H1 (cell line): ENCODE measurements around the gene NFKBIE. TPM values are rescaled to one million over a fixed set of nuclear protein-coding genes. Genes with fewer than 3 reads are reported as not detected.

ENCODE experiments used
- CTCF ChIA-PET: fragments of 300-600 bp; sonication (Branson Sonifier 250); formaldehyde crosslinking; loops from one replicate; lab custom pipeline; 2021; ENCODE audit not compliant: partially characterized antibody; lab: Charles Lee
- POLR2A ChIA-PET: fragments of 300-600 bp; sonication (Branson Sonifier 250); formaldehyde crosslinking; loops from one replicate; lab custom pipeline; 2021; ENCODE audit warnings: inconsistent platforms; ENCODE audit not compliant: partially characterized antibody; lab: Charles Lee
- DNase-seq, 2 experiments: peaks; one replicate each; pipeline versions ENCODE4 v3.0.0 to v3.0.0-alpha.2; 2010 to 2022; ENCODE audit warnings: low spot score in 2 of 2, low read depth in 1 of 2, mixed read lengths in 1 of 2
- FAIRE-seq: peaks from 2 replicates; lab custom pipeline; 2011; peaks lifted over from hg19 to GRCh38; lab: Jason Lieb, UNC
- H2AFZ ChIP-seq: 2 replicates; pipeline ENCODE4 v1.8.1; 2012; ENCODE audit warnings: low read length, inconsistent platforms
- H2AK5ac ChIP-seq: 2 replicates; pipeline ENCODE4 v1.6.1; 2013; ENCODE audit warnings: low read depth, low read length
- H2BK120ac ChIP-seq: replicated peaks from 2 replicates; pipeline ENCODE3; 2013; ENCODE audit warnings: low read depth, low read length, inconsistent platforms
- H2BK12ac ChIP-seq: 2 replicates; pipeline ENCODE4 v1.6.1; 2013; ENCODE audit warnings: low read depth, low read length
- H2BK15ac ChIP-seq: 2 replicates; pipeline ENCODE4 v1.6.1; 2013; ENCODE audit warnings: low read length
- H2BK20ac ChIP-seq: 2 replicates; pipeline ENCODE4 v1.6.1; 2013; ENCODE audit warnings: low read length
- H2BK5ac ChIP-seq: 2 replicates; pipeline ENCODE4 v1.6.1; 2013; ENCODE audit warnings: low read depth, low read length
- H3K14ac ChIP-seq: 2 replicates; pipeline ENCODE4 v1.6.1; 2013; ENCODE audit warnings: inconsistent platforms; ENCODE audit not compliant: insufficient read length
- H3K18ac ChIP-seq: 2 replicates; pipeline ENCODE4 v1.6.1; 2013; ENCODE audit warnings: low read length; ENCODE audit errors: extremely low read depth
- H3K23ac ChIP-seq: 2 replicates; pipeline ENCODE4 v1.6.1; 2013; ENCODE audit warnings: inconsistent platforms; ENCODE audit not compliant: insufficient read length
- H3K23me2 ChIP-seq: 2 replicates; pipeline ENCODE4 v1.6.1; 2013; ENCODE audit warnings: low read depth, low read length
- H3K27ac ChIP-seq: 2 replicates; pipeline ENCODE4 v1.6.1; 2011; ENCODE audit warnings: low read depth, low read length, inconsistent platforms
- H3K27me3 ChIP-seq, 4 experiments: replicated peaks in 1 of 4; 1 replicate in 1 of 4; 2 replicates in 3 of 4; pipeline versions ENCODE4 v1.6.1 to v1.8.1; 2011 to 2013; ENCODE audit warnings: low read length in 3 of 4, mild to moderate bottlenecking in 3 of 4, inconsistent platforms in 2 of 4, mixed read lengths in 2 of 4, moderate library complexity in 1 of 4; ENCODE audit not compliant: control insufficient read depth in 3 of 4, insufficient read depth in 3 of 4; ENCODE audit errors: extremely low read depth in 1 of 4
- H3K36me3 ChIP-seq, 4 experiments: 2 replicates each; pipeline versions ENCODE4 v1.6.1 to v1.8.1; 2011 to 2013; ENCODE audit warnings: mild to moderate bottlenecking in 4 of 4, low read length in 3 of 4, moderate library complexity in 2 of 4, control low read depth in 1 of 4, inconsistent platforms in 1 of 4; ENCODE audit not compliant: insufficient read depth in 4 of 4, control insufficient read depth in 2 of 4
- H3K4ac ChIP-seq: replicated peaks from 2 replicates; pipeline ENCODE3; 2013; ENCODE audit warnings: low read length, low read depth, mixed read lengths, inconsistent platforms; ENCODE audit not compliant: insufficient read length
- H3K4me1 ChIP-seq, 4 experiments: replicated peaks in 1 of 4; 1 replicate in 1 of 4; 2 replicates in 3 of 4; pipeline versions ENCODE4 v1.6.1 to v1.8.1; 2011 to 2013; ENCODE audit warnings: low read length in 3 of 4, inconsistent platforms in 2 of 4, mixed read lengths in 1 of 4; ENCODE audit not compliant: insufficient read depth in 4 of 4, control insufficient read depth in 3 of 4
- H3K4me2 ChIP-seq, 2 experiments: 2 replicates each; pipeline versions ENCODE4 v1.6.1 to v1.8.1; 2011 to 2013; ENCODE audit warnings: low read depth in 2 of 2, low read length in 2 of 2, control low read depth in 1 of 2, inconsistent platforms in 1 of 2, mild to moderate bottlenecking in 1 of 2; ENCODE audit not compliant: insufficient read depth in 1 of 2
- H3K4me3 ChIP-seq, 4 experiments: fragments of 200-600, 300-600 bp in 1 of 4; sonication (generic), shearing (Covaris generic), sonication (Bioruptor Twin) in 1 of 4; 2 replicates each; pipeline versions ENCODE4 v1.5.1 to v1.8.1; 2011 to 2016; ENCODE audit warnings: low read length in 4 of 4, low read depth in 3 of 4, control low read depth in 2 of 4, inconsistent platforms in 2 of 4, mild to moderate bottlenecking in 2 of 4, mixed read lengths in 1 of 4, moderate library complexity in 1 of 4; ENCODE audit not compliant: insufficient read depth in 2 of 4; ENCODE audit errors: extremely low read depth in 1 of 4
- H3K56ac ChIP-seq: replicated peaks from 2 replicates; pipeline ENCODE3; 2013; ENCODE audit warnings: low read depth, mild to moderate bottlenecking, mixed read lengths, low read length, inconsistent platforms; ENCODE audit not compliant: insufficient read length
- H3K79me1 ChIP-seq: 2 replicates; pipeline ENCODE4 v1.6.1; 2013; ENCODE audit warnings: low read depth, low read length, control low read depth
- H3K79me2 ChIP-seq, 2 experiments: 2 replicates each; pipeline versions ENCODE4 v1.6.1 to v1.8.1; 2012 to 2013; ENCODE audit warnings: low read length in 2 of 2, mild to moderate bottlenecking in 2 of 2, inconsistent platforms in 1 of 2; ENCODE audit not compliant: insufficient read depth in 2 of 2, control insufficient read depth in 1 of 2
- H3K9ac ChIP-seq, 4 experiments: replicated peaks in 1 of 4; 1 replicate in 1 of 4; 2 replicates in 3 of 4; pipeline versions ENCODE4 v1.6.1 to v1.8.1; 2011 to 2013; ENCODE audit warnings: low read depth in 3 of 4, low read length in 3 of 4, control low read depth in 2 of 4, mild to moderate bottlenecking in 2 of 4, moderate library complexity in 2 of 4, inconsistent platforms in 1 of 4; ENCODE audit errors: extremely low read depth in 1 of 4
- H3K9me3 ChIP-seq, 2 experiments: 2 replicates each; pipeline versions ENCODE4 v1.6.1 to v1.8.1; 2012 to 2013; ENCODE audit warnings: mild to moderate bottlenecking in 2 of 2, moderate library complexity in 2 of 2, control low read depth in 1 of 2, inconsistent platforms in 1 of 2, low read depth in 1 of 2, low read length in 1 of 2, mixed read lengths in 1 of 2; ENCODE audit not compliant: insufficient read depth in 2 of 2
- H4K20me1 ChIP-seq, 2 experiments: replicated peaks in 1 of 2; 2 replicates each; pipeline versions ENCODE3 to v1.8.1; 2011 to 2013; ENCODE audit warnings: inconsistent platforms in 2 of 2, low read length in 2 of 2, mild to moderate bottlenecking in 1 of 2; ENCODE audit not compliant: insufficient read depth in 2 of 2, control insufficient read depth in 1 of 2
- H4K5ac ChIP-seq: 2 replicates; pipeline ENCODE4 v1.6.1; 2013; ENCODE audit warnings: low read length, low read depth, mixed read lengths, inconsistent platforms; ENCODE audit not compliant: insufficient read length
- H4K8ac ChIP-seq: 2 replicates; pipeline ENCODE4 v1.8.0; 2013; ENCODE audit warnings: mild to moderate bottlenecking, moderate library complexity, low read length, inconsistent platforms; ENCODE audit not compliant: insufficient read depth; ENCODE audit errors: extremely low read depth
- H4K91ac ChIP-seq: replicated peaks from 2 replicates; pipeline ENCODE3; 2013; ENCODE audit warnings: low read length, mixed read lengths, inconsistent platforms; ENCODE audit not compliant: insufficient read length
- EGR1 ChIP-seq: IDR thresholded peaks from 2 replicates; pipeline ENCODE4 v1.6.1; 2011; ENCODE audit warnings: low read depth, low read length, borderline replicate concordance
- GTF2F1 ChIP-seq: IDR thresholded peaks from 2 replicates; pipeline ENCODE4 v1.6.1; 2012; ENCODE audit warnings: low read depth, low read length, improper control_type of control experiment, borderline replicate concordance
- MAFK ChIP-seq: IDR thresholded peaks from 2 replicates; pipeline ENCODE4 v1.6.1; 2012; ENCODE audit warnings: low read depth, mild to moderate bottlenecking, improper control_type of control experiment, low read length
- POLR2A ChIP-seq, 2 experiments: IDR thresholded peaks; 1 replicate in 1 of 2; 2 replicates in 1 of 2; pipeline ENCODE4 v1.6.1; 2011; ENCODE audit warnings: low read depth in 2 of 2, low read length in 2 of 2, mild to moderate bottlenecking in 2 of 2; ENCODE audit errors: control extremely low read depth in 1 of 2
- POLR2AphosphoS5 ChIP-seq: IDR thresholded peaks from 2 replicates; pipeline ENCODE4 v1.6.1; 2011; ENCODE audit warnings: low read depth, low read length
- USF2 ChIP-seq: IDR thresholded peaks from 2 replicates; pipeline ENCODE4 v1.6.1; 2011; ENCODE audit warnings: low read length, improper control_type of control experiment
- WGBS, 2 experiments: shearing (Covaris generic) in 1 of 2; methylation state at CpG; one replicate each; pipeline versions ENCODE4 v1.1.6 to v1.1.7; 2013 to 2015; ENCODE audit warnings: low lambda C conversion rate in 2 of 2, mixed read lengths in 2 of 2, inconsistent platforms in 1 of 2, low coverage in 1 of 2, missing lambda C conversion rate in 1 of 2; ENCODE audit not compliant: insufficient replicate concordance in 2 of 2, insufficient coverage in 1 of 2, insufficient read length in 1 of 2; ENCODE audit errors: extremely low coverage in 1 of 2, missing lambda C conversion rate in 1 of 2; 5-methylcytosine and 5-hydroxymethylcytosine counted together
- polyA plus RNA-seq, 7 experiments: library from polyadenylated mRNA; depleted of rRNA in 3 of 7; stranded (reverse) in 5 of 7; unstranded in 2 of 7; fragments of >200 nt in 5 of 7; fragments of 200-250 nt in 2 of 7; gene quantifications; 1 replicate in 5 of 7; 2 replicates in 1 of 7; 4 replicates in 1 of 7; pipeline versions ENCODE4 v1.2.1 to v1.2.3, GENCODE V29; 2011 to 2013; ENCODE audit warnings: missing spikeins in 2 of 7, mixed read lengths in 2 of 7
- total RNA-seq: library from RNA; stranded (reverse); fragmentation: NEBNext Ultra II Directional; extraction: Animal tissue kit (Norgen Biotek cat#: 25700); gene quantifications from 2 replicates; pipeline ENCODE4 v1.2.1, GENCODE V29; 2021

The NFKBIE gene
- total and polyA plus RNA-seq, 2 of the 8 experiments (the other 6 are each of a cell fraction or from before 2014, with no cell fraction given), result 13.5 to 19.2 TPM

GRCh38 chr6:44250067-44250717 is 15.2 kb downstream of the NFKBIE start:
- ChIA-PET CTCF (interaction anchor here (0.7 to 8.1 kb wide), 3 partner anchors 14 to 1940 kb away, joined by 3 to 102 read pairs (median 19); no protein-coding TSS in a partner anchor), POLR2A (interaction anchor here (0.8 to 18.9 kb wide), 18 partner anchors 8 to 134 kb away, joined by 3 to 581 read pairs (median 6); partner anchors contain the start of genes CAPN11, HSP90AB1, NFKBIE and SLC29A1)
- Histone ChIP-seq H2BK15ac (no peak overlapping the region), H2AFZ (no peak overlapping the region), H4K8ac (no peak overlapping the region), H3K4ac (no peak overlapping the region), H3K23ac (no peak overlapping the region), H2BK12ac (no peak overlapping the region), H3K4me2 (peak overlapping the region; percentile 12 to 65; a peak in 1 of 4 replicates), H3K4me1 (peaks cover 5 to 18% (median 12%) of the 10 kb centered on the region in 4 experiments), H3K79me1 (no peaks in the 10 kb centered on the region; the same call in 1 of the 2 replicates), H3K27me3 (no peaks in the 10 kb centered on the region), H3K27ac (no peak overlapping the region), H4K20me1 (peaks cover 37 to 44% of the 10 kb centered on the region in 2 experiments), H4K91ac (no peak overlapping the region), H3K14ac (no peak overlapping the region), H3K79me2 (peaks cover 27 to 56% of the 10 kb centered on the region in 2 experiments), H3K18ac (no peak overlapping the region), H3K23me2 (peaks cover 12% of the 10 kb centered on the region), H3K9ac (no peak overlapping the region), H3K56ac (no peak overlapping the region), H3K4me3 (peak overlapping the region in 1 of 4 experiments; percentile 96; a peak in 2 of 8 replicates), H2BK5ac (no peak overlapping the region), H3K36me3 (peaks cover 54 to 74% (median 67%) of the 10 kb centered on the region in 4 experiments), H2AK5ac (no peak overlapping the region), H4K5ac (no peak overlapping the region), H3K9me3 (no peaks in the 10 kb centered on the region), H2BK120ac (no peak overlapping the region), H2BK20ac (no peak overlapping the region)
- FAIRE-seq (no peak), DNase-seq (no peak)
- no peak for TF ChIP-seq MAFK
- peak in 1 of 2 experiments; percentile 31 for TF ChIP-seq POLR2A (IDR thresholded peaks at IDR 0.05; ENCODE audit: control extremely low read depth in 1 of 2, low read depth in 2 of 2, low read length in 2 of 2)
- peak; percentile 87 for TF ChIP-seq POLR2AphosphoS5
- no peak for TF ChIP-seq EGR1
- TF ChIP-seq GTF2F1, result no peak
- no peak for TF ChIP-seq USF2
- 91 to 100% methylated on average over 1 to 6 of the region's 6 CpGs for WGBS, 2 experiments
